GM23338 (cell line): ENCODE measurements around the gene ABCD3. TPM values are rescaled to one million over a fixed set of nuclear protein-coding genes. Genes with fewer than 3 reads are reported as not detected.

Experiments used
- ATAC-seq: fragments of 200-7000 bp; cut with Tn5 transposase; 3 replicates; pipeline ENCODE4 v1.9.1; 2020
- DNase-seq: peaks from one replicate; pipeline ENCODE4 v3.0.0-alpha.2; 2015; ENCODE audit warnings: low spot score
- H2AFZ ChIP-seq: fragments of 200-600 bp; sonication (generic); 2 replicates; pipeline ENCODE4 v1.8.0; 2016; ENCODE audit warnings: antibody characterized with exemption, mild to moderate bottlenecking, moderate library complexity
- H3F3A ChIP-seq: fragments of 200-600 bp; sonication (generic); replicated peaks from 2 replicates; pipeline ENCODE4 v1.8.0; 2017; ENCODE audit warnings: antibody characterized with exemption, mixed run types, low read depth
- H3K27ac ChIP-seq: fragments of 200-600 bp; sonication (generic); 2 replicates; pipeline ENCODE4 v1.6.1; 2016; ENCODE audit warnings: low read depth
- H3K27me3 ChIP-seq: fragments of 200-600 bp; sonication (generic); 2 replicates; pipeline ENCODE4 v1.8.0; 2016; ENCODE audit warnings: mild to moderate bottlenecking, mixed run types, moderate library complexity; ENCODE audit not compliant: insufficient read depth
- H3K36me3 ChIP-seq: fragments of 200-600 bp; sonication (generic); 2 replicates; pipeline ENCODE4 v1.8.0; 2016; ENCODE audit warnings: mild to moderate bottlenecking; ENCODE audit not compliant: insufficient read depth
- H3K4me1 ChIP-seq: fragments of 200-600 bp; sonication (generic); 2 replicates; pipeline ENCODE4 v1.8.0; 2016; ENCODE audit warnings: mild to moderate bottlenecking, moderate library complexity; ENCODE audit not compliant: insufficient read depth
- H3K4me2 ChIP-seq: fragments of 200-600 bp; sonication (generic); 2 replicates; pipeline ENCODE4 v1.7.1; 2017; ENCODE audit warnings: mixed run types
- H3K4me3 ChIP-seq: fragments of 200-600 bp; sonication (generic); 2 replicates; pipeline ENCODE4 v1.6.1; 2016; ENCODE audit warnings: mixed run types
- H3K79me2 ChIP-seq: fragments of 200-600 bp; sonication (generic); replicated peaks from 2 replicates; pipeline ENCODE4 v1.8.0; 2017; ENCODE audit warnings: mild to moderate bottlenecking; ENCODE audit not compliant: insufficient read depth
- H3K9me2 ChIP-seq: fragments of 200-600 bp; sonication (generic); 2 replicates; pipeline ENCODE4 v1.8.0; 2017; ENCODE audit not compliant: insufficient read depth
- H4K20me1 ChIP-seq: fragments of 200-600 bp; sonication (generic); replicated peaks from 2 replicates; pipeline ENCODE4 v1.8.0; 2017; ENCODE audit warnings: mild to moderate bottlenecking; ENCODE audit not compliant: insufficient read depth
- H3K27ac Mint-ChIP-seq: 2 replicates; pipeline ENCODE4 v1.8.0; 2020; ENCODE audit warnings: inconsistent platforms, mild to moderate bottlenecking, moderate library complexity, mixed read lengths
- H3K27me3 Mint-ChIP-seq: 3 replicates; pipeline ENCODE4 v1.8.0; 2022; ENCODE audit warnings: low read depth, mild to moderate bottlenecking, moderate library complexity, mixed read lengths, inconsistent platforms; ENCODE audit not compliant: insufficient read depth, poor library complexity
- H3K36me3 Mint-ChIP-seq: 3 replicates; pipeline ENCODE4 v1.8.0; 2021; ENCODE audit warnings: low read depth, mild to moderate bottlenecking, inconsistent platforms, moderate library complexity, mixed read lengths
- H3K4me1 Mint-ChIP-seq: 3 replicates; pipeline ENCODE4 v1.8.0; 2020; ENCODE audit warnings: mild to moderate bottlenecking, inconsistent platforms, mixed read lengths
- H3K4me3 Mint-ChIP-seq: 3 replicates; pipeline ENCODE4 v1.8.0; 2021; ENCODE audit warnings: moderate library complexity, mild to moderate bottlenecking, inconsistent platforms, mixed read lengths
- H3K9me3 Mint-ChIP-seq: 3 replicates; pipeline ENCODE4 v1.8.0; 2020; ENCODE audit warnings: moderate library complexity, mild to moderate bottlenecking, inconsistent platforms, mixed read lengths
- CREB1 ChIP-seq: fragments of 250-450 bp; sonication (Bioruptor Pico); IDR thresholded peaks from 2 replicates; pipeline ENCODE4 v1.5.0; 2020; ENCODE audit warnings: low read depth, mild to moderate bottlenecking, moderate library complexity
- CTCF ChIP-seq, 2 experiments: fragments of 200-600 bp in 1 of 2; sonication (generic) in 1 of 2; conservative IDR thresholded peaks; 2 replicates each; pipeline versions ENCODE4 v1.5.1 to v1.6.1; 2016 to 2017; ENCODE audit warnings: antibody characterized with exemption in 2 of 2, low read depth in 2 of 2, mild to moderate bottlenecking in 2 of 2, moderate library complexity in 1 of 2
- ETS1 ChIP-seq: IDR thresholded peaks from 2 replicates; pipeline ENCODE4 v1.6.1; 2016; ENCODE audit warnings: antibody characterized with exemption
- EZH2 ChIP-seq: fragments of 200-600 bp; sonication (generic); IDR thresholded peaks from one replicate; pipeline ENCODE4 v1.8.0; 2017; ENCODE audit warnings: antibody characterized with exemption, mild to moderate bottlenecking, low read depth; ENCODE audit not compliant: unreplicated experiment
- EZH2phosphoT487 ChIP-seq: fragments of 200-600 bp; sonication (generic); IDR thresholded peaks from one replicate; pipeline ENCODE4 v1.8.1; 2018; ENCODE audit warnings: antibody characterized with exemption; ENCODE audit not compliant: unreplicated experiment
- JUNB ChIP-seq: IDR thresholded peaks from one replicate; pipeline ENCODE4 v1.6.1; 2016; ENCODE audit warnings: antibody characterized with exemption; ENCODE audit not compliant: unreplicated experiment
- NANOG ChIP-seq: IDR thresholded peaks from 2 replicates; pipeline ENCODE4 v1.6.1; 2016; ENCODE audit warnings: antibody characterized with exemption, borderline replicate concordance
- POLR2AphosphoS5 ChIP-seq: IDR thresholded peaks from 2 replicates; pipeline ENCODE4 v1.6.1; 2016; ENCODE audit warnings: antibody characterized with exemption, low read depth
- REST ChIP-seq: IDR thresholded peaks from one replicate; pipeline ENCODE4 v1.6.1; 2018; ENCODE audit warnings: antibody characterized with exemption; ENCODE audit not compliant: unreplicated experiment
- STAT1 ChIP-seq: IDR thresholded peaks from one replicate; pipeline ENCODE4 v1.6.1; 2016; ENCODE audit warnings: antibody characterized with exemption; ENCODE audit not compliant: unreplicated experiment
- ZNF114 ChIP-seq: fragments of 250-450 bp; sonication (Bioruptor Pico); IDR thresholded peaks from 2 replicates; pipeline ENCODE4 v1.5.0; 2020; ENCODE audit warnings: mild to moderate bottlenecking, moderate library complexity
- ZNF331 ChIP-seq: fragments of 250-450 bp; sonication (Bioruptor Pico); IDR thresholded peaks from 2 replicates; pipeline ENCODE4 v1.5.0; 2020; ENCODE audit warnings: low read depth, mild to moderate bottlenecking, moderate library complexity
- polyA plus RNA-seq: library from polyadenylated mRNA; unstranded; fragments of >200 nt; fragmentation: Nextera tagmentation; extraction: Ambion mirVana; gene quantifications from 2 replicates; pipeline ENCODE4 v1.2.1, GENCODE V29; 2016
- total RNA-seq: library from RNA; depleted of rRNA; stranded (reverse); fragments of >200 nt; shearing (Covaris generic); gene quantifications from 2 replicates; pipeline ENCODE4 v1.2.3, GENCODE V29; 2014
- TF ChIP-seq, protein P1 (sequence below): fragments of 250-450 bp; sonication (Bioruptor Pico); IDR thresholded peaks from 2 replicates; pipeline ENCODE4 v1.5.0; 2020; ENCODE audit warnings: mild to moderate bottlenecking, moderate library complexity

ABCD3 gene
- total and polyA plus RNA-seq, 2 experiments from 2014 or later: 12.3 to 24.0 TPM

DNA sequence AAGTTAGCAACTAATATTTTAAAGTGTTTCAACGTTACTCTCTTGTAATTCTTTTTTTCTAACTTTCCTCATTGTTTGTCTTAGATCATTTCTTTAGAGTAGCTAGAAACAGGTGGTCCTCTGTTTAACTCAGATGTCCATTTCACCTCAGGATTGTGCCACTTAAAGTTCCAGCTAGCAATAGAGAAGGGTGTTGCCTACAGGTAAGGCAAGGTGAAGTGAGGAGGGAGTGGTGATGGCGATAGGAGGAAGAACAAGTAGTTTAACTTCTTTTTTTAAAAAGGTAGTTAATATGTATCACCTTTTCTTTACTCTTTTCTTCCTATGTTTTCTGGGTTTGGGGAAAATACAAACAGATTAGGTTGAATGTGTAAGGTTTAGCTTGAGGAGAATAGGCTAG lies 44.4 kb downstream of the ABCD3 start:
- Mint-ChIP-seq H3K36me3 (peaks cover 28% of the 10 kb centered on the region), H3K27ac (no peak overlapping the region)

More for the DNA sequence above, 44.4 kb downstream of the ABCD3 start:
- no peak overlapping the region for H3K4me2 ChIP-seq
- H3K79me2 ChIP-seq: peaks cover 4% of the 10 kb centered on the region; the same call in 1 of the 2 replicates
- no peak overlapping the region for H3K4me3 ChIP-seq
- Mint-ChIP-seq H3K4me3 (no peak overlapping the region), H3K9me3 (peaks cover 9% of the 10 kb centered on the region; the same call in 1 of the 3 replicates), H3K4me1 (peaks cover 2% of the 10 kb centered on the region), H3K27me3 (no peaks in the 10 kb centered on the region)
- H3K9me2 ChIP-seq: no peaks in the 10 kb centered on the region
- TF ChIP-seq ZNF114 (no peak), JUNB (no peak), CTCF (conservative IDR thresholded peaks at IDR 0.05; ENCODE audit: low read depth in 2 of 2) (no peak), REST (no peak), NANOG (no peak), EZH2 (no peak), CREB1 (CRISPR knock-in tag) (no peak), POLR2AphosphoS5 (no peak), ZNF331 (no peak), STAT1 (no peak), EZH2phosphoT487 (no peak), ETS1 (no peak)
- TF ChIP-seq, protein P1, sequence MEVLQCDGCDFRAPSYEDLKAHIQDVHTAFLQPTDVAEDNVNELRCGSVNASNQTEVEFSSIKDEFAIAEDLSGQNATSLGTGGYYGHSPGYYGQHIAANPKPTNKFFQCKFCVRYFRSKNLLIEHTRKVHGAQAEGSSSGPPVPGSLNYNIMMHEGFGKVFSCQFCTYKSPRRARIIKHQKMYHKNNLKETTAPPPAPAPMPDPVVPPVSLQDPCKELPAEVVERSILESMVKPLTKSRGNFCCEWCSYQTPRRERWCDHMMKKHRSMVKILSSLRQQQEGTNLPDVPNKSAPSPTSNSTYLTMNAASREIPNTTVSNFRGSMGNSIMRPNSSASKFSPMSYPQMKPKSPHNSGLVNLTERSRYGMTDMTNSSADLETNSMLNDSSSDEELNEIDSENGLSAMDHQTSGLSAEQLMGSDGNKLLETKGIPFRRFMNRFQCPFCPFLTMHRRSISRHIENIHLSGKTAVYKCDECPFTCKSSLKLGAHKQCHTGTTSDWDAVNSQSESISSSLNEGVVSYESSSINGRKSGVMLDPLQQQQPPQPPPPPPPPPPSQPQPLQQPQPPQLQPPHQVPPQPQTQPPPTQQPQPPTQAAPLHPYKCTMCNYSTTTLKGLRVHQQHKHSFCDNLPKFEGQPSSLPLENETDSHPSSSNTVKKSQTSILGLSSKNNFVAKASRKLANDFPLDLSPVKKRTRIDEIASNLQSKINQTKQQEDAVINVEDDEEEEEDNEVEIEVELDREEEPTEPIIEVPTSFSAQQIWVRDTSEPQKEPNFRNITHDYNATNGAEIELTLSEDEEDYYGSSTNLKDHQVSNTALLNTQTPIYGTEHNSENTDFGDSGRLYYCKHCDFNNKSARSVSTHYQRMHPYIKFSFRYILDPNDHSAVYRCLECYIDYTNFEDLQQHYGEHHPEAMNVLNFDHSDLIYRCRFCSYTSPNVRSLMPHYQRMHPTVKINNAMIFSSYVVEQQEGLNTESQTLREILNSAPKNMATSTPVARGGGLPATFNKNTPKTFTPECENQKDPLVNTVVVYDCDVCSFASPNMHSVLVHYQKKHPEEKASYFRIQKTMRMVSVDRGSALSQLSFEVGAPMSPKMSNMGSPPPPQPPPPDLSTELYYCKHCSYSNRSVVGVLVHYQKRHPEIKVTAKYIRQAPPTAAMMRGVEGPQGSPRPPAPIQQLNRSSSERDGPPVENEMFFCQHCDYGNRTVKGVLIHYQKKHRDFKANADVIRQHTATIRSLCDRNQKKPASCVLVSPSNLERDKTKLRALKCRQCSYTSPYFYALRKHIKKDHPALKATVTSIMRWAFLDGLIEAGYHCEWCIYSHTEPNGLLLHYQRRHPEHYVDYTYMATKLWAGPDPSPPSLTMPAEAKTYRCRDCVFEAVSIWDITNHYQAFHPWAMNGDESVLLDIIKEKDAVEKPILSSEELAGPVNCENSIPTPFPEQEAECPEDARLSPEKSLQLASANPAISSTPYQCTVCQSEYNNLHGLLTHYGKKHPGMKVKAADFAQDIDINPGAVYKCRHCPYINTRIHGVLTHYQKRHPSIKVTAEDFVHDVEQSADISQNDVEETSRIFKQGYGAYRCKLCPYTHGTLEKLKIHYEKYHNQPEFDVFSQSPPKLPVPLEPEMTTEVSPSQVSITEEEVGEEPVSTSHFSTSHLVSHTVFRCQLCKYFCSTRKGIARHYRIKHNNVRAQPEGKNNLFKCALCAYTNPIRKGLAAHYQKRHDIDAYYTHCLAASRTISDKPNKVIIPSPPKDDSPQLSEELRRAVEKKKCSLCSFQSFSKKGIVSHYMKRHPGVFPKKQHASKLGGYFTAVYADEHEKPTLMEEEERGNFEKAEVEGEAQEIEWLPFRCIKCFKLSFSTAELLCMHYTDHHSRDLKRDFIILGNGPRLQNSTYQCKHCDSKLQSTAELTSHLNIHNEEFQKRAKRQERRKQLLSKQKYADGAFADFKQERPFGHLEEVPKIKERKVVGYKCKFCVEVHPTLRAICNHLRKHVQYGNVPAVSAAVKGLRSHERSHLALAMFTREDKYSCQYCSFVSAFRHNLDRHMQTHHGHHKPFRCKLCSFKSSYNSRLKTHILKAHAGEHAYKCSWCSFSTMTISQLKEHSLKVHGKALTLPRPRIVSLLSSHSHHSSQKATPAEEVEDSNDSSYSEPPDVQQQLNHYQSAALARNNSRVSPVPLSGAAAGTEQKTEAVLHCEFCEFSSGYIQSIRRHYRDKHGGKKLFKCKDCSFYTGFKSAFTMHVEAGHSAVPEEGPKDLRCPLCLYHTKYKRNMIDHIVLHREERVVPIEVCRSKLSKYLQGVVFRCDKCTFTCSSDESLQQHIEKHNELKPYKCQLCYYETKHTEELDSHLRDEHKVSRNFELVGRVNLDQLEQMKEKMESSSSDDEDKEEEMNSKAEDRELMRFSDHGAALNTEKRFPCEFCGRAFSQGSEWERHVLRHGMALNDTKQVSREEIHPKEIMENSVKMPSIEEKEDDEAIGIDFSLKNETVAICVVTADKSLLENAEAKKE (CRISPR knock-in tag): no peak
- ATAC-seq (no peak), DNase-seq (no peak)
- no peaks in the 10 kb centered on the region for H3K36me3 ChIP-seq
- H3K27me3 ChIP-seq: no peaks in the 10 kb centered on the region
- H3K27ac ChIP-seq: no peak overlapping the region
- H4K20me1 ChIP-seq: no peaks in the 10 kb centered on the region
- no peaks in the 10 kb centered on the region for H3K4me1 ChIP-seq
- no peak overlapping the region for H2AFZ ChIP-seq
- no peaks in the 10 kb centered on the region for H3F3A ChIP-seq
